Globus pallidus (tissue), 1 donor: Measurements from ENCODE around the gene STH.

ENCODE experiments used
- DNase-seq: peaks from one replicate; pipeline ENCODE4 v3.0.0-alpha.2; 2015; ENCODE audit warnings: low spot score

The STH gene

GRCh38 chr17:46027976-46028325, 28.9 kb downstream of the STH start:
- no peak for DNase-seq

GRCh38 chr17:46028374-46028773, 29.3 kb downstream of the STH start:
- no peak for DNase-seq

GRCh38 chr17:46028981-46029565, 30.0 kb downstream of the STH start:
- no peak for DNase-seq

GRCh38 chr17:46029627-46030026, 30.6 kb downstream of the STH start:
- DNase-seq = no peak

- DNase-seq = no peak
Measured at GRCh38 chr17:46030752-46031151, 31.7 kb downstream of the STH start.

GRCh38 chr17:46031440-46031839, 32.4 kb downstream of the STH start:
- no peak for DNase-seq

- no peak for DNase-seq
Measured at GRCh38 chr17:46031920-46032319, 32.9 kb downstream of the STH start.

GRCh38 chr17:46032909-46033308, 33.9 kb downstream of the STH start:
- DNase-seq = no peak

GRCh38 chr17:46033392-46033791, 34.3 kb downstream of the STH start:
- DNase-seq = no peak

- DNase-seq = no peak
Measured at GRCh38 chr17:46035112-46035818, 36.2 kb downstream of the STH start.

GRCh38 chr17:46036491-46036890, 37.4 kb downstream of the STH start:
- no peak for DNase-seq

- no peak for DNase-seq
Measured at GRCh38 chr17:46037722-46038255, 38.7 kb downstream of the STH start.

- no peak for DNase-seq
Measured at GRCh38 chr17:46038414-46038813, 39.4 kb downstream of the STH start.

- no peak for DNase-seq
Measured at GRCh38 chr17:46038937-46039336, 39.9 kb downstream of the STH start.

- DNase-seq = no peak
Measured at GRCh38 chr17:46039592-46040186, 40.6 kb downstream of the STH start.

- DNase-seq = no peak
Measured at GRCh38 chr17:46042246-46042645, 43.2 kb downstream of the STH start.

GRCh38 chr17:46042925-46043324, 43.9 kb downstream of the STH start:
- DNase-seq = peak; percentile 48

GRCh38 chr17:46043606-46044005, 44.6 kb downstream of the STH start:
- no peak for DNase-seq

- peak; percentile 92 for DNase-seq
Measured at GRCh38 chr17:46044286-46044928, 45.4 kb downstream of the STH start.

GRCh38 chr17:46044989-46045388, 45.9 kb downstream of the STH start:
- no peak for DNase-seq

- no peak for DNase-seq
Measured at GRCh38 chr17:46045639-46046038, 46.6 kb downstream of the STH start.

GRCh38 chr17:46046957-46047356, 47.9 kb downstream of the STH start:
- DNase-seq = no peak

GRCh38 chr17:46047398-46047797, 48.3 kb downstream of the STH start:
- DNase-seq = no peak
